Testis (tissue), 2 donors: ENCODE measurements around the gene ERC2.

Experiments
- CTCF ChIP-seq, 3 experiments: fragments of 450-650 bp in 2 of 3; fragments of 200-600 bp in 1 of 3; sonication (generic) in 1 of 3; IDR thresholded peaks; one replicate each; pipeline ENCODE4 v1.5.1; 2016 to 2019; ENCODE audit warnings: antibody characterized with exemption in 3 of 3, mild to moderate bottlenecking in 2 of 3, moderate library complexity in 1 of 3
- POLR2A ChIP-seq: fragments of 450-650 bp; IDR thresholded peaks from one replicate; pipeline ENCODE4 v1.6.1; 2017; ENCODE audit warnings: antibody characterized with exemption, mild to moderate bottlenecking, moderate library complexity

- TF ChIP-seq CTCF (IDR thresholded peaks at IDR 0.05) (no peak), POLR2A (no peak)
Observed at GRCh38 chr3:56304069-56304468, 164.2 kb downstream of the ERC2 start.
